ENCODE data around the gene TPH2. TPM values are rescaled to one million over a fixed set of nuclear protein-coding genes. Genes with fewer than 3 reads are reported as not detected.

TPH2 gene
- polyA plus RNA-seq, 3 donors, result not detected

- intact Hi-C loops (cut with micrococcal nuclease), result no loop called here
- H4K20me1 ChIP-seq (ENCODE audit: insufficient read depth, low read length), result no peaks in the 10 kb centered on the region
- H3K9me3 ChIP-seq (replicated peaks in 1 of 2; ENCODE audit: control insufficient read depth in 1 of 2, insufficient read depth in 1 of 2, low read length in 2 of 2), result no peaks in the 10 kb centered on the region
- H3K4me2 ChIP-seq (replicated peaks; ENCODE audit: extremely low read depth, low read length, poor library complexity, severe bottlenecking), result no peak overlapping the region
- TF ChIP-seq CTCF (IDR thresholded peaks at IDR 0.05), result no peak
- H3K9ac ChIP-seq (ENCODE audit: insufficient read depth, low read length, poor library complexity, severe bottlenecking), result no peak overlapping the region
- no peaks in the 10 kb centered on the region for H3K36me3 ChIP-seq (replicated peaks in 1 of 2; ENCODE audit: control insufficient read depth in 1 of 2, insufficient read depth in 2 of 2, low read length in 2 of 2)
- H3K4me1 ChIP-seq (ENCODE audit: control insufficient read depth in 1 of 2, insufficient read depth in 2 of 2, low read length in 2 of 2), result no peaks in the 10 kb centered on the region
- Mint-ChIP-seq H3K9me3 (no peaks in the 10 kb centered on the region), H3K4me1 (no peaks in the 10 kb centered on the region), H3K36me3 (no peaks in the 10 kb centered on the region), H3K27me3 (ENCODE audit: low read depth in 3 of 3) (peaks cover 5 to 26% (median 25%) of the 10 kb centered on the region in 3 donors), H3K4me3 (no peak overlapping the region), H3K27ac (no peak overlapping the region)
- no peak overlapping the region for H3K4me3 ChIP-seq (replicated peaks in 1 of 3; ENCODE audit: low read depth in 2 of 3, low read length in 3 of 3)
- DNase-seq, result no peak
- no peak overlapping the region for H2AFZ ChIP-seq (ENCODE audit: insufficient read depth, low read depth, low read length, poor library complexity, severe bottlenecking)
- H3K27me3 ChIP-seq (ENCODE audit: control insufficient read depth in 2 of 2, insufficient read depth in 2 of 2, low read length in 2 of 2), result peaks cover 13 to 15% of the 10 kb centered on the region in 2 donors
- WGBS (ENCODE audit: insufficient coverage), result 29% methylated on average over 1 of the region's 3 CpGs
- no peaks in the 10 kb centered on the region for H3K79me2 ChIP-seq (ENCODE audit: insufficient read depth, low read length)
- no peak overlapping the region for H3K27ac ChIP-seq (ENCODE audit: low read depth in 1 of 2, low read length in 2 of 2)
Observed at GRCh38 chr12:71948390-71948789, 9.7 kb downstream of the TPH2 start.

GRCh38 chr12:71949646-71950045, 11.0 kb downstream of the TPH2 start:
- H3K27ac ChIP-seq (ENCODE audit: low read depth in 1 of 2, low read length in 2 of 2), result no peak overlapping the region
- Mint-ChIP-seq H3K36me3 (no peaks in the 10 kb centered on the region), H3K4me1 (no peaks in the 10 kb centered on the region), H3K27me3 (ENCODE audit: low read depth in 3 of 3) (peaks cover 5 to 27% (median 21%) of the 10 kb centered on the region in 3 donors), H3K9me3 (no peaks in the 10 kb centered on the region), H3K27ac (no peak overlapping the region), H3K4me3 (no peak overlapping the region)
- intact Hi-C loops (cut with micrococcal nuclease), result no loop called here
- no peak for DNase-seq
- no peaks in the 10 kb centered on the region for H3K36me3 ChIP-seq (replicated peaks in 1 of 2; ENCODE audit: control insufficient read depth in 1 of 2, insufficient read depth in 2 of 2, low read length in 2 of 2)
- H3K9me3 ChIP-seq (replicated peaks in 1 of 2; ENCODE audit: control insufficient read depth in 1 of 2, insufficient read depth in 1 of 2, low read length in 2 of 2), result no peaks in the 10 kb centered on the region
- H3K4me3 ChIP-seq (replicated peaks in 1 of 3; ENCODE audit: low read depth in 2 of 3, low read length in 3 of 3), result no peak overlapping the region
- peaks cover 11 to 15% of the 10 kb centered on the region in 2 donors for H3K27me3 ChIP-seq (ENCODE audit: control insufficient read depth in 2 of 2, insufficient read depth in 2 of 2, low read length in 2 of 2)
- WGBS (ENCODE audit: insufficient coverage), result no CpG with 5 or more reads among the region's 3 CpGs
- H3K4me2 ChIP-seq (replicated peaks; ENCODE audit: extremely low read depth, low read length, poor library complexity, severe bottlenecking), result no peak overlapping the region
- no peak overlapping the region for H2AFZ ChIP-seq (ENCODE audit: insufficient read depth, low read depth, low read length, poor library complexity, severe bottlenecking)
- no peaks in the 10 kb centered on the region for H3K79me2 ChIP-seq (ENCODE audit: insufficient read depth, low read length)
- no peak for TF ChIP-seq CTCF (IDR thresholded peaks at IDR 0.05)
- no peak overlapping the region for H3K9ac ChIP-seq (ENCODE audit: insufficient read depth, low read length, poor library complexity, severe bottlenecking)
- no peaks in the 10 kb centered on the region for H3K4me1 ChIP-seq (ENCODE audit: control insufficient read depth in 1 of 2, insufficient read depth in 2 of 2, low read length in 2 of 2)
- no peaks in the 10 kb centered on the region for H4K20me1 ChIP-seq (ENCODE audit: insufficient read depth, low read length)

Data from CD14-positive monocyte (primary cell).